Measurements from ENCODE around the gene SF3B2. TPM values are rescaled to one million over a fixed set of nuclear protein-coding genes. Genes with fewer than 3 reads are reported as not detected.

The SF3B2 gene
- total and polyA plus RNA-seq, 4 donors = 50.5 to 67.6 (median 57.2) TPM

- WGBS = 78% methylated on average over 4 of the region's 4 CpGs
- TF ChIP-seq ATF3 (IDR thresholded peaks at IDR 0.05) (no peak), YY1 (IDR thresholded peaks at IDR 0.05) (no peak), RXRA (IDR thresholded peaks at IDR 0.05) (no peak), FOXA1 (IDR thresholded peaks at IDR 0.05) (no peak), HNF4G (IDR thresholded peaks at IDR 0.05) (no peak), HNF4A (conservative IDR thresholded peaks at IDR 0.05) (no peak), CTCF (IDR thresholded peaks at IDR 0.05; ENCODE audit: low read depth, low read length, missing input control) (no peak), JUND (IDR thresholded peaks at IDR 0.05) (no peak), GABPA (IDR thresholded peaks at IDR 0.05 in 1 of 2, conservative IDR thresholded peaks at IDR 0.05 in 1 of 2) (no peak), EGR1 (IDR thresholded peaks at IDR 0.05; ENCODE audit: low read depth in 2 of 2) (no peak), NR2F2 (IDR thresholded peaks at IDR 0.05) (no peak), FOXA2 (IDR thresholded peaks at IDR 0.05) (no peak), MAX (IDR thresholded peaks at IDR 0.05) (no peak), REST (IDR thresholded peaks at IDR 0.05) (no peak), ZBTB33 (IDR thresholded peaks at IDR 0.05) (no peak), TAF1 (conservative IDR thresholded peaks at IDR 0.05) (no peak), RAD21 (IDR thresholded peaks at IDR 0.05) (no peak), SP1 (IDR thresholded peaks at IDR 0.05) (no peak)
- Histone ChIP-seq H3K9ac (ENCODE audit: low read depth in 1 of 2, low read length in 2 of 2) (no peak overlapping the region), H3K36me3 (ENCODE audit: control insufficient read depth in 4 of 4, insufficient read depth in 3 of 4, low read depth in 1 of 4, low read length in 3 of 4) (peaks cover 0 to 20% (median 12%) of the 10 kb centered on the region in 4 donors), H3K4me1 (ENCODE audit: control insufficient read depth in 4 of 4, insufficient read depth in 4 of 4, low read length in 3 of 4) (peaks cover 4 to 30% (median 21%) of the 10 kb centered on the region in 4 donors), H3K27ac (ENCODE audit: low read depth in 1 of 2, low read length in 2 of 2) (no peak overlapping the region), H3K27me3 (ENCODE audit: control insufficient read depth in 4 of 4, insufficient read depth in 4 of 4, low read length in 3 of 4) (no peaks in the 10 kb centered on the region), H3K4me3 (ENCODE audit: low read depth in 1 of 3, low read length in 3 of 3) (no peak overlapping the region), H3K9me3 (ENCODE audit: control insufficient read depth in 4 of 4, low read length in 3 of 4) (no peaks in the 10 kb centered on the region)
- DNase-seq (ENCODE audit: low spot score) = no peak
These were observed 48.0 kb upstream of the SF3B2 start for GRCh38 chr11:66004186-66004585.

Measured in liver (tissue), 9 donors.